HepG2 (cell line): Measurements from ENCODE around the gene CBFA2T2. TPM values are rescaled to one million over a fixed set of nuclear protein-coding genes. Genes with fewer than 3 reads are reported as not detected.

Source experiments
- ARID2 ChIP-seq: sonication (generic); formaldehyde crosslinking; IDR thresholded peaks from 2 replicates; pipeline ENCODE4 v1.8.1; 2022; ENCODE audit warnings: mild to moderate bottlenecking, missing genetic modification reagents, borderline replicate concordance
- CREM ChIP-seq, 2 experiments: sonication (generic) in 1 of 2; formaldehyde crosslinking in 1 of 2; IDR thresholded peaks; 2 replicates each; pipeline versions ENCODE4 v1.4.0 to v1.6.1; 2016 to 2020; ENCODE audit warnings: antibody characterized with exemption in 1 of 2, mild to moderate bottlenecking in 1 of 2, missing genetic modification reagents in 1 of 2
- ISL2 ChIP-seq: sonication (generic); formaldehyde crosslinking; IDR thresholded peaks from 2 replicates; pipeline ENCODE4 v1.5.0; 2020; ENCODE audit warnings: missing genetic modification reagents
- MXD4 ChIP-seq: IDR thresholded peaks from 2 replicates; pipeline ENCODE4 v1.6.1; 2016; ENCODE audit warnings: mild to moderate bottlenecking, missing biosample characterization, missing genetic modification reagents
- NCOA2 ChIP-seq: sonication (generic); formaldehyde crosslinking; IDR thresholded peaks from 2 replicates; pipeline ENCODE4 v1.8.0; 2022; ENCODE audit warnings: inconsistent platforms
- ZNF781 ChIP-seq: sonication (generic); formaldehyde crosslinking; IDR thresholded peaks from 2 replicates; pipeline ENCODE4 v1.5.1; 2020; ENCODE audit warnings: borderline replicate concordance, mild to moderate bottlenecking, missing genetic modification reagents; ENCODE audit errors: not compliant biosample characterization
- polyA plus RNA-seq, 8 experiments: library from polyadenylated mRNA; depleted of rRNA in 3 of 8; stranded (reverse) in 7 of 8; unstranded in 1 of 8; fragments of >200 nt; fragmentation: Illumina TruSeq in 4 of 8; extraction: Trizol in 4 of 8; gene quantifications; 2 replicates each; pipeline versions ENCODE4 v1.2.1 to v1.2.3, GENCODE V29; 2011 to 2016; ENCODE audit warnings: low read depth in 4 of 8, missing spikeins in 1 of 8, mixed read lengths in 1 of 8; ENCODE audit not compliant: insufficient read depth in 1 of 8
- total RNA-seq, 5 experiments: library from RNA; depleted of rRNA; stranded (reverse); fragments of >200 nt; fragmentation: Illumina TruSeq; extraction: Trizol; gene quantifications; 2 replicates each; pipeline ENCODE4 v1.2.3, GENCODE V29; 2016; ENCODE audit warnings: low read depth in 1 of 5
- TF ChIP-seq, protein P1 (sequence below): sonication (generic); formaldehyde crosslinking; IDR thresholded peaks from 2 replicates; pipeline ENCODE4 v1.9.0; 2021; ENCODE audit warnings: missing genetic modification reagents, borderline replicate concordance
- TF ChIP-seq, protein P2 (sequence below): sonication (generic); formaldehyde crosslinking; IDR thresholded peaks from 2 replicates; pipeline ENCODE4 v1.8.1; 2023; ENCODE audit warnings: mild to moderate bottlenecking, missing genetic modification reagents
- TF ChIP-seq, protein P3 (sequence below): sonication (generic); formaldehyde crosslinking; IDR thresholded peaks from 2 replicates; pipeline ENCODE4 v1.5.1; 2020; ENCODE audit warnings: mild to moderate bottlenecking, moderate library complexity, missing genetic modification reagents
- TF ChIP-seq, protein P4 (sequence below): sonication (generic); formaldehyde crosslinking; conservative IDR thresholded peaks from 2 replicates; pipeline ENCODE4 v1.4.0; 2020; ENCODE audit warnings: missing genetic modification reagents
- TF ChIP-seq, protein P5 (sequence below): sonication (generic); formaldehyde crosslinking; IDR thresholded peaks from 2 replicates; pipeline ENCODE4 v1.4.0; 2020; ENCODE audit warnings: missing genetic modification reagents
- TF ChIP-seq, protein P6 (sequence below): sonication (generic); formaldehyde crosslinking; IDR thresholded peaks from 2 replicates; pipeline ENCODE4 v1.5.0; 2020; ENCODE audit warnings: mild to moderate bottlenecking, missing genetic modification reagents, borderline replicate concordance

CBFA2T2 gene
- total and polyA plus RNA-seq, 2 of the 13 experiments (the other 11 are each of a cell fraction or from before 2014, with no cell fraction given): 6.3 to 21.2 TPM

DNA sequence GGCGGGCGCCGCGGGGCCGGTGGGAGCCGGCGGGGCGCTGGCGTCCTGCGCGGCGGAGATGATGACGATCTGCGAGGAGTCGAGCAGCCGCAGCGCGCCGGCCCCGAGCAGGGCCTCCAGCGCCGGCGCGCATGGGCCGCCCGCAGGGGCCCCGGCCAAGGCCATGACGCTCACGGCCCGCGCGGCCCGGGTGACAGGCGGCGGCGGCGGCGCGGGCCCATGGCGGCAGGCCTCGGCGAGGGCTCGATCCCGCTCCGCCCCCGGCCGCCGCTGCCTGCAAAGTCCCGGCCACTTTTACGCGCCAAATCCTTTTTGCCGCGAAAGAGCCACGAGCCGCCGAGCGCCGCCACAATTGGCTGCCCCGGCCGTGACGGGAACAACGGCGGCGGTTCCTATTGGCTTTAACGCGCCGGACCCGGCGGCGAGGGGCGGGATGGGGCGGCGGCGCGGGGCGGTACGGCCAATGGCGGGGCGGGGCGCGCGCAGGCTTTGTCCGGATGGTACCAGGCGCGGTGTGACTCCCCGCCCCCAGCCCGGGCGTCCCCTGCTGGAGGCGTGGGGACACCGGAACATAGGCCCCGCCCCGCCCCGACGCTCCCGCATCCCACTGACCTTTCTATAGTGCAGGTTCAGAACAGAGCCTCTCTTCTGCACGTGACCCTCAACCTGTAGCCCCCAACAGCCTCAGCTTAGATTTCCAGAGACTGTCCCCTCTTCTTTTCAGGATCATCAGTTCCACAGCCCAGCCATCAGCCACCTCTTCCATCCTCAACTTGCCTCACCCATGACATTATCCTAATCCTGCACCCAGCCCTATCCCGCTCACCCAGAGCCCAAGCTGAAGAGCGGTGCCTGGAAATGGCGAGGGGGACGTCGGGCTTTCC lies 196.4 kb downstream of the CBFA2T2 start, which contains the start of gene E2F1 (continued):
- peak; percentile 60 for TF ChIP-seq ISL2 (CRISPR knock-in tag)
- peak; percentile 44 for TF ChIP-seq ZNF781 (CRISPR knock-in tag)
- TF ChIP-seq ARID2: no peak
- TF ChIP-seq, protein P1, sequence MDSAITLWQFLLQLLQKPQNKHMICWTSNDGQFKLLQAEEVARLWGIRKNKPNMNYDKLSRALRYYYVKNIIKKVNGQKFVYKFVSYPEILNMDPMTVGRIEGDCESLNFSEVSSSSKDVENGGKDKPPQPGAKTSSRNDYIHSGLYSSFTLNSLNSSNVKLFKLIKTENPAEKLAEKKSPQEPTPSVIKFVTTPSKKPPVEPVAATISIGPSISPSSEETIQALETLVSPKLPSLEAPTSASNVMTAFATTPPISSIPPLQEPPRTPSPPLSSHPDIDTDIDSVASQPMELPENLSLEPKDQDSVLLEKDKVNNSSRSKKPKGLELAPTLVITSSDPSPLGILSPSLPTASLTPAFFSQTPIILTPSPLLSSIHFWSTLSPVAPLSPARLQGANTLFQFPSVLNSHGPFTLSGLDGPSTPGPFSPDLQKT (CRISPR knock-in tag): no peak
- peak; percentile 70 for TF ChIP-seq NCOA2 (CRISPR knock-in tag)
- TF ChIP-seq CREM (IDR thresholded peaks at IDR 0.05): peak; percentile 51; the same call in 1 of the 2 replicates
- TF ChIP-seq CREM (CRISPR knock-in tag; IDR thresholded peaks at IDR 0.05): 0 out of 2 replicates have a peak, but pooled peaks have one; percentile 36
- TF ChIP-seq, protein P2, sequence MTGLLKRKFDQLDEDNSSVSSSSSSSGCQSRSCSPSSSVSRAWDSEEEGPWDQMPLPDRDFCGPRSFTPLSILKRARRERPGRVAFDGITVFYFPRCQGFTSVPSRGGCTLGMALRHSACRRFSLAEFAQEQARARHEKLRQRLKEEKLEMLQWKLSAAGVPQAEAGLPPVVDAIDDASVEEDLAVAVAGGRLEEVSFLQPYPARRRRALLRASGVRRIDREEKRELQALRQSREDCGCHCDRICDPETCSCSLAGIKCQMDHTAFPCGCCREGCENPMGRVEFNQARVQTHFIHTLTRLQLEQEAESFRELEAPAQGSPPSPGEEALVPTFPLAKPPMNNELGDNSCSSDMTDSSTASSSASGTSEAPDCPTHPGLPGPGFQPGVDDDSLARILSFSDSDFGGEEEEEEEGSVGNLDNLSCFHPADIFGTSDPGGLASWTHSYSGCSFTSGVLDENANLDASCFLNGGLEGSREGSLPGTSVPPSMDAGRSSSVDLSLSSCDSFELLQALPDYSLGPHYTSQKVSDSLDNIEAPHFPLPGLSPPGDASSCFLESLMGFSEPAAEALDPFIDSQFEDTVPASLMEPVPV: no peak; the same call in 1 of the 2 replicates
- TF ChIP-seq MXD4 (CRISPR knock-in tag): peak; percentile 98
- TF ChIP-seq, protein P3, sequence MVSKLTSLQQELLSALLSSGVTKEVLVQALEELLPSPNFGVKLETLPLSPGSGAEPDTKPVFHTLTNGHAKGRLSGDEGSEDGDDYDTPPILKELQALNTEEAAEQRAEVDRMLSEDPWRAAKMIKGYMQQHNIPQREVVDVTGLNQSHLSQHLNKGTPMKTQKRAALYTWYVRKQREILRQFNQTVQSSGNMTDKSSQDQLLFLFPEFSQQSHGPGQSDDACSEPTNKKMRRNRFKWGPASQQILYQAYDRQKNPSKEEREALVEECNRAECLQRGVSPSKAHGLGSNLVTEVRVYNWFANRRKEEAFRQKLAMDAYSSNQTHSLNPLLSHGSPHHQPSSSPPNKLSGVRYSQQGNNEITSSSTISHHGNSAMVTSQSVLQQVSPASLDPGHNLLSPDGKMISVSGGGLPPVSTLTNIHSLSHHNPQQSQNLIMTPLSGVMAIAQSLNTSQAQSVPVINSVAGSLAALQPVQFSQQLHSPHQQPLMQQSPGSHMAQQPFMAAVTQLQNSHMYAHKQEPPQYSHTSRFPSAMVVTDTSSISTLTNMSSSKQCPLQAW (CRISPR knock-in tag): peak; percentile 37; the same call in 1 of the 2 replicates
- TF ChIP-seq, protein P4, sequence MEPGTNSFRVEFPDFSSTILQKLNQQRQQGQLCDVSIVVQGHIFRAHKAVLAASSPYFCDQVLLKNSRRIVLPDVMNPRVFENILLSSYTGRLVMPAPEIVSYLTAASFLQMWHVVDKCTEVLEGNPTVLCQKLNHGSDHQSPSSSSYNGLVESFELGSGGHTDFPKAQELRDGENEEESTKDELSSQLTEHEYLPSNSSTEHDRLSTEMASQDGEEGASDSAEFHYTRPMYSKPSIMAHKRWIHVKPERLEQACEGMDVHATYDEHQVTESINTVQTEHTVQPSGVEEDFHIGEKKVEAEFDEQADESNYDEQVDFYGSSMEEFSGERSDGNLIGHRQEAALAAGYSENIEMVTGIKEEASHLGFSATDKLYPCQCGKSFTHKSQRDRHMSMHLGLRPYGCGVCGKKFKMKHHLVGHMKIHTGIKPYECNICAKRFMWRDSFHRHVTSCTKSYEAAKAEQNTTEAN (CRISPR knock-in tag): peak; percentile 91
- TF ChIP-seq, protein P5, sequence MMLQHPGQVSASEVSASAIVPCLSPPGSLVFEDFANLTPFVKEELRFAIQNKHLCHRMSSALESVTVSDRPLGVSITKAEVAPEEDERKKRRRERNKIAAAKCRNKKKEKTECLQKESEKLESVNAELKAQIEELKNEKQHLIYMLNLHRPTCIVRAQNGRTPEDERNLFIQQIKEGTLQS (CRISPR knock-in tag): peak; percentile 75; the same call in 1 of the 2 replicates
- TF ChIP-seq, protein P6, sequence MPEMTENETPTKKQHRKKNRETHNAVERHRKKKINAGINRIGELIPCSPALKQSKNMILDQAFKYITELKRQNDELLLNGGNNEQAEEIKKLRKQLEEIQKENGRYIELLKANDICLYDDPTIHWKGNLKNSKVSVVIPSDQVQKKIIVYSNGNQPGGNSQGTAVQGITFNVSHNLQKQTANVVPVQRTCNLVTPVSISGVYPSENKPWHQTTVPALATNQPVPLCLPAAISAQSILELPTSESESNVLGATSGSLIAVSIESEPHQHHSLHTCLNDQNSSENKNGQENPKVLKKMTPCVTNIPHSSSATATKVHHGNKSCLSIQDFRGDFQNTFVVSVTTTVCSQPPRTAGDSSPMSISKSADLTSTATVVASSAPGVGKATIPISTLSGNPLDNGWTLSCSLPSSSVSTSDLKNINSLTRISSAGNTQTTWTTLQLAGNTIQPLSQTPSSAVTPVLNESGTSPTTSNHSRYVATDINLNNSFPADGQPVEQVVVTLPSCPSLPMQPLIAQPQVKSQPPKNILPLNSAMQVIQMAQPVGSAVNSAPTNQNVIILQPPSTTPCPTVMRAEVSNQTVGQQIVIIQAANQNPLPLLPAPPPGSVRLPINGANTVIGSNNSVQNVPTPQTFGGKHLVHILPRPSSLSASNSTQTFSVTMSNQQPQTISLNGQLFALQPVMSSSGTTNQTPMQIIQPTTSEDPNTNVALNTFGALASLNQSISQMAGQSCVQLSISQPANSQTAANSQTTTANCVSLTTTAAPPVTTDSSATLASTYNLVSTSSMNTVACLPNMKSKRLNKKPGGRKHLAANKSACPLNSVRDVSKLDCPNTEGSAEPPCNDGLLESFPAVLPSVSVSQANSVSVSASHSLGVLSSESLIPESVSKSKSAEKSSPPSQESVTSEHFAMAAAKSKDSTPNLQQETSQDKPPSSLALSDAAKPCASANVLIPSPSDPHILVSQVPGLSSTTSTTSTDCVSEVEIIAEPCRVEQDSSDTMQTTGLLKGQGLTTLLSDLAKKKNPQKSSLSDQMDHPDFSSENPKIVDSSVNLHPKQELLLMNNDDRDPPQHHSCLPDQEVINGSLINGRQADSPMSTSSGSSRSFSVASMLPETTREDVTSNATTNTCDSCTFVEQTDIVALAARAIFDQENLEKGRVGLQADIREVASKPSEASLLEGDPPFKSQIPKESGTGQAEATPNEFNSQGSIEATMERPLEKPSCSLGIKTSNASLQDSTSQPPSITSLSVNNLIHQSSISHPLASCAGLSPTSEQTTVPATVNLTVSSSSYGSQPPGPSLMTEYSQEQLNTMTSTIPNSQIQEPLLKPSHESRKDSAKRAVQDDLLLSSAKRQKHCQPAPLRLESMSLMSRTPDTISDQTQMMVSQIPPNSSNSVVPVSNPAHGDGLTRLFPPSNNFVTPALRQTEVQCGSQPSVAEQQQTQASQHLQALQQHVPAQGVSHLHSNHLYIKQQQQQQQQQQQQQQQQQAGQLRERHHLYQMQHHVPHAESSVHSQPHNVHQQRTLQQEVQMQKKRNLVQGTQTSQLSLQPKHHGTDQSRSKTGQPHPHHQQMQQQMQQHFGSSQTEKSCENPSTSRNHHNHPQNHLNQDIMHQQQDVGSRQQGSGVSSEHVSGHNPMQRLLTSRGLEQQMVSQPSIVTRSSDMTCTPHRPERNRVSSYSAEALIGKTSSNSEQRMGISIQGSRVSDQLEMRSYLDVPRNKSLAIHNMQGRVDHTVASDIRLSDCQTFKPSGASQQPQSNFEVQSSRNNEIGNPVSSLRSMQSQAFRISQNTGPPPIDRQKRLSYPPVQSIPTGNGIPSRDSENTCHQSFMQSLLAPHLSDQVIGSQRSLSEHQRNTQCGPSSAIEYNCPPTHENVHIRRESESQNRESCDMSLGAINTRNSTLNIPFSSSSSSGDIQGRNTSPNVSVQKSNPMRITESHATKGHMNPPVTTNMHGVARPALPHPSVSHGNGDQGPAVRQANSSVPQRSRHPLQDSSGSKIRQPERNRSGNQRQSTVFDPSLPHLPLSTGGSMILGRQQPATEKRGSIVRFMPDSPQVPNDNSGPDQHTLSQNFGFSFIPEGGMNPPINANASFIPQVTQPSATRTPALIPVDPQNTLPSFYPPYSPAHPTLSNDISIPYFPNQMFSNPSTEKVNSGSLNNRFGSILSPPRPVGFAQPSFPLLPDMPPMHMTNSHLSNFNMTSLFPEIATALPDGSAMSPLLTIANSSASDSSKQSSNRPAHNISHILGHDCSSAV (CRISPR knock-in tag): no peak
